Measurements from ENCODE around the gene SPAM1.

DNA sequence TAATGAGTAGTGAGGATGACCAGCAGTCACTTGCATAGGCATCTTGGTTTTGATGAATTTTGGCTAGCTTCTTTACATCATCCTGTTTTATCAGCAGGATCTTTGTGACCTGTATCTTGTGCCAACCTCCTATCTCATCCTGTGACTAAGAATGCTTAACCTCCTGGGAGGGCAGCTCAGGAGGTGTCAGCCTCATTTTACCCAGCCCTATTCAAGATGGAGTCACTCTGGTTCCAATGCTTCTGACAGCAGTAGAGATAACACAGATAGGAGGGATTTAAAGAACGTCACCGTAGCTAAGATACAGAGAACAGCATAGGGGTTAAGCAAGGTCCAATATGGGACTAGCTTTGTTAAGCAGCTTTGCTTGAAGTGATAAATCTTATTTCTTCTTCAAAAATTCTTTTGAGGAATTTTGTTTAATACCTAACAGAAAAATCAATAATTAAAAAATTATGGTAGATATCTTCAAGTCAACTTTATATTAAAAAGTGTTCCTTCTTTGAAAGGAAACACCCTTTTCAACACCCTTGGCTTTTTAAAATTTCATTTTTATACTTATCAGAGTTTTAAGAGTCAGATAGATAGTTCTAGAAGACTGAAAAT is 68.0 kb downstream of the SPAM1 start:
- TF ChIP-seq, protein P1, sequence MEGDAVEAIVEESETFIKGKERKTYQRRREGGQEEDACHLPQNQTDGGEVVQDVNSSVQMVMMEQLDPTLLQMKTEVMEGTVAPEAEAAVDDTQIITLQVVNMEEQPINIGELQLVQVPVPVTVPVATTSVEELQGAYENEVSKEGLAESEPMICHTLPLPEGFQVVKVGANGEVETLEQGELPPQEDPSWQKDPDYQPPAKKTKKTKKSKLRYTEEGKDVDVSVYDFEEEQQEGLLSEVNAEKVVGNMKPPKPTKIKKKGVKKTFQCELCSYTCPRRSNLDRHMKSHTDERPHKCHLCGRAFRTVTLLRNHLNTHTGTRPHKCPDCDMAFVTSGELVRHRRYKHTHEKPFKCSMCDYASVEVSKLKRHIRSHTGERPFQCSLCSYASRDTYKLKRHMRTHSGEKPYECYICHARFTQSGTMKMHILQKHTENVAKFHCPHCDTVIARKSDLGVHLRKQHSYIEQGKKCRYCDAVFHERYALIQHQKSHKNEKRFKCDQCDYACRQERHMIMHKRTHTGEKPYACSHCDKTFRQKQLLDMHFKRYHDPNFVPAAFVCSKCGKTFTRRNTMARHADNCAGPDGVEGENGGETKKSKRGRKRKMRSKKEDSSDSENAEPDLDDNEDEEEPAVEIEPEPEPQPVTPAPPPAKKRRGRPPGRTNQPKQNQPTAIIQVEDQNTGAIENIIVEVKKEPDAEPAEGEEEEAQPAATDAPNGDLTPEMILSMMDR (IDR thresholded peaks at IDR 0.05), result no peak
- TF ChIP-seq EP300 (IDR thresholded peaks at IDR 0.05) (no peak), POLR2A (IDR thresholded peaks at IDR 0.05) (no peak), POLR2AphosphoS5 (IDR thresholded peaks at IDR 0.05) (no peak)
